Measurements from ENCODE around the gene FUT2.

The FUT2 gene

DNA sequence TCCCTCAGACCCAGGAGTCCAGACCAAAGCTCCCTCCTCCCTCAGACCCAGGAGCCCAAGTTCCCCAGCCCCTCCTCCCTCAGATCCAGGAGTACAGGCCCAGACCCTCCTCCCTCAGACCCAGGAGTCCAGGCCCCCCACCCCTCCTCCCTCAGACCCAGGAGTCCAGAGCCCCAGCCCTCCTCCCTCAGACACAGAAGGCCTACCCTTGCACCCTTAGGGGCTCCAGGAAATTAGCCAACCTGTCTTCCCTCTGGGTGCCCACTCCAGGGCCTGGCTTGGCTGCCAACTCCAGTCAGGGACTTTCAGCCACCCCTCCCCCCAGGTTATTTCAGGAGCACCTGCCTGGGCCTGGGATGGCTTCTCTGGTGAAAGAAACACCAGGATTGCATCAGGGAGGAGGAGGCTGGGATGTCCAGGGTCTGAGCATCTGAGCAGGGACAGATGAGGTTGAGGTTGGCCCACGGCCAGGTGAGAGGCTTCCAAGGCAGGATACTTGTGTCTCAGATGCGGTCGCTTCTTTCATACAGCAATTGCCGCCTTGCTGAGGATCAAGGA is 59.4 kb downstream of the FUT2 start, which contains the start of gene FGF21:
TSS of gene FGF21 (plus strand) at position 441 of the 558 bp plus-strand sequence. CDS start 713 bp downstream, outside the sequence.
- no peak for DNase-seq

Data from T1000 (cell line).